KOPT-K1 (cell line): ENCODE measurements around the gene LRFN5.
"Not testable (repeated sequence)": the region's sequence is repeated elsewhere in the genome, so short reads cannot be mapped to it uniquely, and the experiment has no call there.

Experiments
- H3K27ac ChIP-seq: fragments of 200-600 bp; sonication (generic); 2 replicates; pipeline ENCODE4 v1.5.1; 2016; ENCODE audit warnings: antibody characterized with exemption, mild to moderate bottlenecking, low read depth, low read length; ENCODE audit not compliant: poor library complexity, severe bottlenecking
- H3K36me3 ChIP-seq: fragments of 200-600 bp; sonication (generic); 2 replicates; pipeline ENCODE4 v1.5.1; 2017; ENCODE audit warnings: antibody characterized with exemption, mild to moderate bottlenecking, low read length, moderate library complexity; ENCODE audit not compliant: insufficient read depth
- H3K9me3 ChIP-seq: fragments of 200-600 bp; sonication (generic); 2 replicates; pipeline ENCODE4 v1.5.1; 2017; ENCODE audit warnings: antibody characterized with exemption, low read length, mild to moderate bottlenecking; ENCODE audit not compliant: insufficient read depth, poor library complexity, severe bottlenecking

Gene LRFN5

DNA sequence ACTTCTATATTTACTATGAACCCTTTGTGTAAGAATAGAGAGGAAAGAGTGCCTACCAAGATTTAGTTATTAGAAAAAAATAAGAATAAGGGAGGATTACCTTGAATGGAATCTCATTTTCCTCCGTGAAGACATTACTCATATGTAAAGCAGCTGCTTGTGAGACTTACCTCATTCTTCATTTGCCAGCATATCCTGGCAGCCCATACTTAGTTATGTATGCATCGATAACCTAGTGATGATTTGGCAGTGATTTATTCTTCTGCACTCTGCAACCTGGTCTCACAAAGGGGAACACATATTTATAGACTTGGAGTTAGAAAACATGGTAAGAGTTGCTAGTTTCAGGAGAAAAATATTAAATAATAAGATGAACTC, 56.8 kb downstream of the LRFN5 start:
- no peaks in the 10 kb centered on the region for H3K36me3 ChIP-seq
- no peak overlapping the region for H3K27ac ChIP-seq
- H3K9me3 ChIP-seq = no peaks in the 10 kb centered on the region

GRCh38 chr14:41666301-41666700, 59.6 kb downstream of the LRFN5 start:
- H3K27ac ChIP-seq = no peak overlapping the region
- H3K9me3 ChIP-seq = no peaks in the 10 kb centered on the region
- no peaks in the 10 kb centered on the region for H3K36me3 ChIP-seq

DNA sequence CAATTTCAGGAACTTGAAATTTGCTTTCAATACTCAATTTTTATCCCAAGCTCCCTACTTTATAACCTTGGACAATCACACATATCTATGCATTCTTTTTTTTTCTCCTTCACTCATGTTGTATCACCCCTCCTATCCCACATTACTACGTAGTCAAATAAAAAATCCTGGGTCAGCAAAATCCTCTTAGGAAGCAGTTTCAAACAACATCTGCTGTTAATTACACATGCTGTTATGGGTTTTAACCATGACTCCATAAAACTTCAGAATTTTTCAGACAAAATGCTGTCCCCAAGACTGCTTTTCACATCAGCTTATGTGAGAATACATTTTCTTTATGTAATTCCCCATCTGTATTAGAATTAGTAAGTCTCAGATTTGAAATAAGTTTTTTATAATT, 61.7 kb downstream of the LRFN5 start:
- H3K9me3 ChIP-seq = no peaks in the 10 kb centered on the region
- no peaks in the 10 kb centered on the region for H3K36me3 ChIP-seq
- H3K27ac ChIP-seq = no peak overlapping the region

DNA sequence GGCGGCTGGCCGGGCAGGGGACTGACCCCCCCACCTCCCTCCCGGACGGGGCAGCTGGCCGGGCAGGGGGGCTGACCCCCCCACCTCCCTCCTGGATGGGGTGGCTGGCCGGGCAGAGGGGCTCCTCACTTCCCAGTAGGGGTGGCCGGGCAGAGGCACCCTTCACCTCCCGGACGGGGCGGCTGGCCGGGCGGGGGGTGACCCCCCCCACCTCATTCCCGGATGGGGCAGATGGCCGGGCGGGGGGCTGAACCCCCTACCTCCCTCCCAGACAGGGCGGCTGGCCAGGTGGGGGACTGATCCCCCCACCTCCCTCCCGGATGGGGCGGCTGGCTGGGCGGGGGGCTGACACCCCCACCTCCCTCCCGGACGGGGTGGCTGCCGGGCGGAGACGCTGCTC, 66.9 kb downstream of the LRFN5 start:
- not testable (repeated sequence) for H3K36me3 ChIP-seq, H3K9me3 ChIP-seq, H3K27ac ChIP-seq

- H3K27ac ChIP-seq, H3K36me3 ChIP-seq, H3K9me3 ChIP-seq: not testable (repeated sequence)
Measured at GRCh38 chr14:41674511-41674971, 67.9 kb downstream of the LRFN5 start.

GRCh38 chr14:41699486-41699885, 92.8 kb downstream of the LRFN5 start:
- Histone ChIP-seq H3K9me3 (no peaks in the 10 kb centered on the region), H3K36me3 (no peaks in the 10 kb centered on the region), H3K27ac (no peak overlapping the region)

DNA sequence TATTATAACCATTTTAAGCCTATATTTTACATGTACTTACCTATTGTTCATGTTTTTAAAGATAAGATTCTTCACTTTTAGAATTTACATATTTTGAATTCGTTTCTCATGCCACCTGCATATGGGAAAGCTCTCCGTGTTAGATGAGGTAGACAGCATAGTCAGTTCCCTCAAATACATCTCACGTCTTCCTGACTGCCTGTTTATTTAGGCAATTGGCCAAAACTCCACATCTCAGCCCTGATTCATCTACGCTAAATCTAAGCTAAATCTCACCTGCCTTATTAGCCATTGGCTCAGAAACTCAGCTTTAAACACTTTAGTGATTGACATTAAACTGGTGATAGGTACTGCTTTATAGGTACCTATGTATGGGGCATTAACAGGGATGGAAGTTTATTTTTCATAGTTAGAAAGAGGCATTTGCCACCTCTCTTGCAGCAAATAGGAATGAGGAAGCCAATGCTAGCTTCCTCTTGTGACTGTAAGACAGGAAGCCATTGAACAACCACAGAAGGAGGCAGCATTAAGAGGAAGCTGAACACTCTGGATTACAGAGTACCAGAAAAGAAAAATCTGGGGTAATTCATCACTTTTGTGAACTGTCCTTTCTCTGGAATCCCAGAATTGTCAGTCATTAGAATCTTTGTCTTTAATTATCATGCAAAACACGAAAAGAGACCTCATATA, 111.9 kb downstream of the LRFN5 start:
- Histone ChIP-seq H3K9me3 (no peaks in the 10 kb centered on the region), H3K36me3 (no peaks in the 10 kb centered on the region), H3K27ac (no peak overlapping the region)

- Histone ChIP-seq H3K36me3 (no peaks in the 10 kb centered on the region), H3K9me3 (no peaks in the 10 kb centered on the region), H3K27ac (no peak overlapping the region)
Measured at GRCh38 chr14:41739203-41739602, 132.5 kb downstream of the LRFN5 start.

DNA sequence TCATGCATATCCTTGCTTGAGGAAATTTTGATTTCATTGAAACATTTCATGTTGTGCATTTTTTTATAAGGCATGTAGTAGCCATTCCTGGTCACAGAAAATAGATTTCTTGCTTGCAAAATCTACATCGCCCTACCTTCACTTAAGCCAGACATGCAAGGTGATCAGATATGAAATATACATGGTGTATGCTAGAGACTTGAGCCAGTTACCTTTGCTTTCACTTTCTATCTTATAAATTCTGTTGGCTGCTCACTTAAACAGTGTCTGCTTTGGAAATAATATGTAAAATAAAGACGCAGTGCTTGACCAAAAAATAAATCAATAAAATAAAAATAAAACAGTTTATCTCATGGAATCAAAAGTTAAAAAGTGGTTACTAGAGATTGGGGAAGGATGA, 136.5 kb downstream of the LRFN5 start:
- Histone ChIP-seq H3K36me3 (no peaks in the 10 kb centered on the region), H3K27ac (no peak overlapping the region), H3K9me3 (no peaks in the 10 kb centered on the region)

DNA sequence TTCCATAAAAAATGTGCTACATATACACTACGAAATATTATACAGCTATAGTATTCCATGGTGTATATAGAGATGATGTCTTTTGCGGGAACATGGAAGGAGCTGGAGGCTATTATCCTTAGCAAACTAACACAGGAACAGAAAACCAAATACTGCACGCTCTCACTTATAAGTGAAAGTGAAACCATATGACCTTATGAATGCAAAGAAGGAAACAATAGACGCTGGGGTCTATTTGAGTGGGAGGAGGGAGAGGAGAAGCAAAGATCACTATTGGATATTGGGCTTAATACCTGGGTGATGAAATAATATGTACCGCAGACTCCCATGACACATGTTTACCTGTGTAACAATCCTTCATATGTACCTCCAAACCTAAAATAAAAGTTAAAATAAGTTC, 142.8 kb downstream of the LRFN5 start:
- no peaks in the 10 kb centered on the region for H3K36me3 ChIP-seq
- H3K27ac ChIP-seq = no peak overlapping the region
- H3K9me3 ChIP-seq = no peaks in the 10 kb centered on the region

DNA sequence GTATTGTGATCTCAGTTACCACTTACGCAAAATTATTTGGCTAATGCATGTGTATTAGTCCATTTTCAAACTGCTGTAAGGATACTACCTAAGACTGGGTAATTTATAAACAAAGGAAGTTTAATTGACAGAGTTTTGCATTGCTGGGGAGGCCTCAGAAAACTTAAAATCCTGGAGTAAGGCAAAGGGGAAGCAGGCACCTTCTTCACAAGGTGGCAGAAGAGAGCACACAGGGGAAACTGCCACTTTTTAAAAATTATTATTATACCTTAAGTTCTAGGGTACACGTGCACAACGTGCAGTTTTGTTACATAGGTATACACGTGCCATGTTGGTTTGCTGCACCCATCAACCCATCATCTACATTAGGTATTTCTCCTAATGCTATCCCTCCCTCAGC, 143.9 kb downstream of the LRFN5 start:
- H3K27ac ChIP-seq, H3K9me3 ChIP-seq: not testable (repeated sequence)

DNA sequence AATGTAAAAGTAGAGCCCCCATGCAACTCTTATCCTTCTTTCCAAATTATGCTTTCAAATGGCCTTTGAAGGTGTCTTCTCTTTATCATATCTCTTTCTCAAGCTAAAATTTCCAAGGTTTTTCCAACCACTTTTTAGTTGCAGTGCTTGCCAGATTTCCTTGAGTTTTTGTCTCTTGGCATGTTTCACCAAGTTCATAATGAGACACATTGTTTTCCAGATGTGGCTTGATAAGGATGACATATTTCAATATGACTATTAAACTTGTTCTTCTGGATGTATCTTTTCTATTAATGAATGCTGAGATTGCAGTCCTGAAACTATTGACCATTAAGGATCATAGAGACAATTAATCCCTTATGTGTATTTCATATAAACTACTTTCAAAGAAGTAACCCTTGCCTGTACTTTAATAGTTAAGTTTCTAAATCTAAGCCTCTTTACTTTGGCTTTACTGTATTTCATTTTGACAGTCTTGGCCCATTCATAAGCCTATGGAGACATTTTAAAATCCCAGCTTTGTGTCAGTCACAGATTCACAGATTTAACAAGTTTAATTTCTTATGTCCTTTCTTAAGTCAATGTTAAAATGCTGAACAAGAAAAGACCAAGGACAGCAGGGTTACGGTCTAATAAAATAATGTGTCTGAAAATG, 151.5 kb downstream of the LRFN5 start:
- H3K36me3 ChIP-seq = no peaks in the 10 kb centered on the region
- H3K27ac ChIP-seq = no peak overlapping the region
- no peaks in the 10 kb centered on the region for H3K9me3 ChIP-seq

More for the DNA sequence above, 143.9 kb downstream of the LRFN5 start:
- not testable (repeated sequence) for H3K36me3 ChIP-seq

GRCh38 chr14:41761204-41761603, 154.5 kb downstream of the LRFN5 start:
- Histone ChIP-seq H3K36me3 (no peaks in the 10 kb centered on the region), H3K9me3 (no peaks in the 10 kb centered on the region), H3K27ac (no peak overlapping the region)

DNA sequence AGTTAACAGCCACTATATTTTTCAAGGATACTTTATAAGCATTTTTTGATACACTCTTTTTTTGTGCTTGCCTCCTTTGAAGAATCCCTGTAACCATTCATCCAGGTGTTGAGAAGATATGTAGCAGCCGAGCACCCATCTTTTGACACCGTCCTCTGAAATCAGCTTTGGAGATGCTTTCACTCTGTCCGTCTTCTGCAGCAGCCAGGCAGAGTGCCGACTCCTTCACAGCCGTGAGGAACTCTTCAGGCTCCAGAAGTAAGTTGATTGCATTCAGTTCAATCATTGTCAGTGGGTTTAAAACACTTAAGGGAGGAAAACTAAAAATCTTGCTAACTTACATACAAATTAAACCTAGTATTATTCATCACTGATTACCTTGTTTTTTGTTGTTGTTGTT, 160.1 kb downstream of the LRFN5 start:
- Histone ChIP-seq H3K36me3 (no peaks in the 10 kb centered on the region), H3K9me3 (no peaks in the 10 kb centered on the region)

GRCh38 chr14:41773536-41774279, 167.0 kb downstream of the LRFN5 start:
- no peaks in the 10 kb centered on the region for H3K36me3 ChIP-seq
- H3K9me3 ChIP-seq = no peaks in the 10 kb centered on the region
- H3K27ac ChIP-seq = no peak overlapping the region

More for the DNA sequence above, 160.1 kb downstream of the LRFN5 start:
- H3K27ac ChIP-seq = no peak overlapping the region
